Ishikawa (cell line): Measurements from ENCODE around the gene FADS6.

Experiments
- EP300 ChIP-seq: IDR thresholded peaks from 2 replicates; pipeline ENCODE4 v1.6.1; 2012; ENCODE audit warnings: borderline replicate concordance
- FOXM1 ChIP-seq: IDR thresholded peaks from 2 replicates; pipeline ENCODE4 v1.6.1; 2012; ENCODE audit warnings: low read depth, borderline replicate concordance
- RAD21 ChIP-seq: IDR thresholded peaks from 2 replicates; pipeline ENCODE4 v1.6.1; 2012; ENCODE audit warnings: low read depth
- TCF12 ChIP-seq: IDR thresholded peaks from 2 replicates; pipeline ENCODE4 v1.6.1; 2012; ENCODE audit warnings: low read depth
- YY1 ChIP-seq: IDR thresholded peaks from 2 replicates; pipeline ENCODE4 v1.6.1; 2012; ENCODE audit warnings: low read depth

- TF ChIP-seq RAD21 = no peak
- TF ChIP-seq EP300 = no peak
- TF ChIP-seq TCF12 = no peak
- no peak for TF ChIP-seq FOXM1
- no peak for TF ChIP-seq YY1
Observed at GRCh38 chr17:74843352-74843627, 50.1 kb downstream of the FADS6 start.
